ENCODE results near the gene ATXN1L.

Gene ATXN1L

DNA sequence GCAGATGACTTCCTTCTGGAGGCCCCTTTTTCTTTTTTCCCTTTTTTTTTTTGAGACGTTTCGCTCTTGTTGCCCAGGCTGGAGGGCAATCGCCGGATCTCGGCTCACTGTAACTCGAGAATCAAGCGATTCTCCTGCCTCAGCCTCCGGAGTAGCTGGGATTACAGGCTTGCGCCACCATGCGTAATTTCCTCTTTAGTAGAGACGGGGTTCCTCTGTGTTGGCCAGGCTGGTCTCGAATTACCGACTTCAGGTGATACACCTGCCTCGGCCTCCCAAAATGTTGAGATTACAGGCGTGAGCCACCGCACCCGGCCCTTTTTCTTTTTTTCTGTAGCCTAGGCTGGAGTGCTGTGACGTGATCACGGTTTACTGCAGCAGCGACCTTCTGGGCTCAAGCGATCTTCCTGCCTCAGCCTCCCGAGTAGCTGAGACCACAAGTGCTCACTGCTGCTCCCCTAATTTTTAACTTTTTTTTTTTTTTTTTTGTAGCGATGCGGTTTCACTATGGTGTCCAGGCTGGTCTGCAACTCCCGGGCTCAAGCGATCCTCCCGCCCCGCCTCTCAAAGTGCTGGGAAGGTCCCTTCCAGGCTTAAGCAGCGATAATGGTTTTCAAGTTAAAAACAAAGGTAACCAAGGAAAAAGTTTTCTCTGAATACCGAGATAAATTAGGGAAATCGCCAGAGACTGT, 48.6 kb downstream of the ATXN1L start:
- Histone ChIP-seq H3K4me3 (ENCODE audit: low read length) (peak overlapping the region; percentile 98), H3K27ac (ENCODE audit: low read depth, low read length) (peak overlapping the region; percentile 80), H3F3A (ENCODE audit: control insufficient read depth, insufficient read depth) (peaks cover 6% of the 10 kb centered on the region; the same call in 1 of the 2 replicates), H3K9me3 (ENCODE audit: control insufficient read depth, insufficient read depth, low read length) (no peaks in the 10 kb centered on the region), H4K20me1 (ENCODE audit: control insufficient read depth, insufficient read depth, low read depth, low read length) (peaks cover 5% of the 10 kb centered on the region), H3K27me3 (ENCODE audit: control insufficient read depth, low read length) (no peaks in the 10 kb centered on the region), H3K36me3 (ENCODE audit: control insufficient read depth, low read length) (peaks cover 26% of the 10 kb centered on the region), H3K4me2 (ENCODE audit: low read length) (peak overlapping the region; percentile 83), H3K9me2 (replicated peaks; ENCODE audit: control insufficient read depth, low read length) (no peaks in the 10 kb centered on the region), H3K4me1 (ENCODE audit: control insufficient read depth, low read length) (peaks cover 48% of the 10 kb centered on the region), H3K79me2 (ENCODE audit: control insufficient read depth, low read length) (peaks cover 53% of the 10 kb centered on the region)
- TF ChIP-seq EZH2phosphoT487 (IDR thresholded peaks at IDR 0.05; ENCODE audit: borderline replicate concordance, low read length), result no peak
- TF ChIP-seq CTCF (IDR thresholded peaks at IDR 0.05; ENCODE audit: low read depth, low read length, poor library complexity, severe bottlenecking), result peak; percentile 48

- H3K79me2 ChIP-seq (ENCODE audit: control insufficient read depth, low read length), result peaks cover 60% of the 10 kb centered on the region
- peak within 1 kb of the TSS; percentile 98 for H3K4me3 ChIP-seq (ENCODE audit: low read length)
- H3K27me3 ChIP-seq (ENCODE audit: control insufficient read depth, low read length), result no peaks in the 10 kb centered on the region
- H3K27ac ChIP-seq (ENCODE audit: low read depth, low read length), result peak within 1 kb of the TSS; percentile 80
- H3K9me2 ChIP-seq (replicated peaks; ENCODE audit: control insufficient read depth, low read length), result no peaks in the 10 kb centered on the region
- peak within 1 kb of the TSS; percentile 83 for H3K4me2 ChIP-seq (ENCODE audit: low read length)
- peaks cover 26% of the 10 kb centered on the region for H3K36me3 ChIP-seq (ENCODE audit: control insufficient read depth, low read length)
- H4K20me1 ChIP-seq (ENCODE audit: control insufficient read depth, insufficient read depth, low read depth, low read length), result peaks cover 5% of the 10 kb centered on the region
- H3F3A ChIP-seq (ENCODE audit: control insufficient read depth, insufficient read depth), result peaks cover 7% of the 10 kb centered on the region; the same call in 1 of the 2 replicates
- TF ChIP-seq CTCF (IDR thresholded peaks at IDR 0.05; ENCODE audit: low read depth, low read length, poor library complexity, severe bottlenecking), result no peak
- no peak for TF ChIP-seq EZH2phosphoT487 (IDR thresholded peaks at IDR 0.05; ENCODE audit: borderline replicate concordance, low read length)
- H3K9me3 ChIP-seq (ENCODE audit: control insufficient read depth, insufficient read depth, low read length), result no peaks in the 10 kb centered on the region
- peaks cover 53% of the 10 kb centered on the region for H3K4me1 ChIP-seq (ENCODE audit: control insufficient read depth, low read length)
These were observed 49.3 kb downstream of the ATXN1L start, which contains the start of gene IST1 for GRCh38 chr16:71894921-71895678. IST1 (plus strand) TSS chr16:71895531; CDS start chr16:71915641, 20,110 bp downstream.

GRCh38 chr16:71895679-71896365, 50.0 kb downstream of the ATXN1L start:
- no peaks in the 10 kb centered on the region for H3K9me3 ChIP-seq (ENCODE audit: control insufficient read depth, insufficient read depth, low read length)
- TF ChIP-seq EZH2phosphoT487 (IDR thresholded peaks at IDR 0.05; ENCODE audit: borderline replicate concordance, low read length), result no peak
- no peak for TF ChIP-seq CTCF (IDR thresholded peaks at IDR 0.05; ENCODE audit: low read depth, low read length, poor library complexity, severe bottlenecking)
- peaks cover 67% of the 10 kb centered on the region for H3K79me2 ChIP-seq (ENCODE audit: control insufficient read depth, low read length)
- H4K20me1 ChIP-seq (ENCODE audit: control insufficient read depth, insufficient read depth, low read depth, low read length), result peaks cover 5% of the 10 kb centered on the region
- H3K4me1 ChIP-seq (ENCODE audit: control insufficient read depth, low read length), result peaks cover 53% of the 10 kb centered on the region
- H3K4me3 ChIP-seq (ENCODE audit: low read length), result peak overlapping the region; percentile 98
- no peaks in the 10 kb centered on the region for H3K27me3 ChIP-seq (ENCODE audit: control insufficient read depth, low read length)
- peak overlapping the region; percentile 80 for H3K27ac ChIP-seq (ENCODE audit: low read depth, low read length)
- peaks cover 7% of the 10 kb centered on the region; the same call in 1 of the 2 replicates for H3F3A ChIP-seq (ENCODE audit: control insufficient read depth, insufficient read depth)
- H3K9me2 ChIP-seq (replicated peaks; ENCODE audit: control insufficient read depth, low read length), result no peaks in the 10 kb centered on the region
- H3K4me2 ChIP-seq (ENCODE audit: low read length), result peak overlapping the region; percentile 83
- peaks cover 26% of the 10 kb centered on the region for H3K36me3 ChIP-seq (ENCODE audit: control insufficient read depth, low read length)
